Ecto neural progenitor cell (in vitro differentiated cells): ENCODE results near the gene KIF5B.
A peak's percentile ranks its signal among the peaks of the same experiment; 100 is the strongest.
"Not testable (repeated sequence)": the region's sequence is repeated elsewhere in the genome, so short reads cannot be mapped to it uniquely, and the experiment has no call there.

Experiments used
- DNase-seq: peaks from one replicate; pipeline ENCODE4 v3.0.0-alpha.2; 2018; ENCODE audit warnings: low spot score

Gene KIF5B

DNA sequence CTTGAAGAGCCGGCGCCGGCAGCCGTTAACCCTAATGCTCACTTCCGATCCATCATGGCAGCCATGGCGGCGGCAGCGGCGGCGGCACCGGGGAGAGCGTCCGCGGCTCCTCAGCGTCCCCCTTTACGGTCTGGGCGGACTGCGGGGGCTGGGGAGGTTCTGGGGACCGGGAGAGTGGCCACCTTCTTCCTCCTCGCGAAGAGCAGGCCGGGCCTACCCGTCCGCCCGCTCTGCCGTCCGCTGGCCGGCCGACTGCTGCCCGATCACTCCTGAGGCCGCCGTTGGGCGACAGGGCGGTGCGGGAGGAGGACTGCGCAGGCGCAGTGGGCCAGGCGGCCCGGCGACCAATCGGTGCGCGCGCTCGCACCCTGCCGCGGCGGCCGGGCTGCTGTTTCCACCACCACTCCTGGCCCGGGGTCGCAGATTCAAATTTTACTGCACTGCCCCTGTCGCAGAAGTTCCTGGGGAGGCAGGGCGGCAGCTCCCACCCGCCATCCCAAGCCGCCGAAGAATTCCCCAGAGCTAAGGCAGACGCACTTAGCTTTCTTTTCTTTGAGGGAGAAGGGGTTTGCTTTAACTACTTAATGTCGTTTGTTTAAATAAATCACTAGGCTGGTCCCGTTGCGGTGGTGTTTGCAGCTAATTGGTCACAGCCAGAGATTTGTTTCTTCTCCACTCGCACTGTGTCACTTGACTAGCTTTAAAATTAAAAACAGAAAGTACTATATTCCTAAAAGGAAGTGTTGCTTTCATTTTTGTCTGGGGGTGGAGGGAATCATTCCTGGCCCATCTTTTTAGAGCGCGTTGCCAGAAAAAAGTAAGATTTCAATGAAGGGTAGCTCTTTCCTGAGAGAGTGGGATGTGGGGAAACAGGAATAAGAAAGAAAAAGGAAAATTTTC, at the start of gene KIF5B:
Gene KIF5B, minus strand, starts transcription at position 290 of the 900 bp plus-strand sequence. CDS start 452 bp downstream, outside the sequence.
- peak; percentile 95 for DNase-seq

GRCh38 chr10:32105782-32106382, 49.7 kb upstream of the KIF5B start:
- no peak for DNase-seq

DNA sequence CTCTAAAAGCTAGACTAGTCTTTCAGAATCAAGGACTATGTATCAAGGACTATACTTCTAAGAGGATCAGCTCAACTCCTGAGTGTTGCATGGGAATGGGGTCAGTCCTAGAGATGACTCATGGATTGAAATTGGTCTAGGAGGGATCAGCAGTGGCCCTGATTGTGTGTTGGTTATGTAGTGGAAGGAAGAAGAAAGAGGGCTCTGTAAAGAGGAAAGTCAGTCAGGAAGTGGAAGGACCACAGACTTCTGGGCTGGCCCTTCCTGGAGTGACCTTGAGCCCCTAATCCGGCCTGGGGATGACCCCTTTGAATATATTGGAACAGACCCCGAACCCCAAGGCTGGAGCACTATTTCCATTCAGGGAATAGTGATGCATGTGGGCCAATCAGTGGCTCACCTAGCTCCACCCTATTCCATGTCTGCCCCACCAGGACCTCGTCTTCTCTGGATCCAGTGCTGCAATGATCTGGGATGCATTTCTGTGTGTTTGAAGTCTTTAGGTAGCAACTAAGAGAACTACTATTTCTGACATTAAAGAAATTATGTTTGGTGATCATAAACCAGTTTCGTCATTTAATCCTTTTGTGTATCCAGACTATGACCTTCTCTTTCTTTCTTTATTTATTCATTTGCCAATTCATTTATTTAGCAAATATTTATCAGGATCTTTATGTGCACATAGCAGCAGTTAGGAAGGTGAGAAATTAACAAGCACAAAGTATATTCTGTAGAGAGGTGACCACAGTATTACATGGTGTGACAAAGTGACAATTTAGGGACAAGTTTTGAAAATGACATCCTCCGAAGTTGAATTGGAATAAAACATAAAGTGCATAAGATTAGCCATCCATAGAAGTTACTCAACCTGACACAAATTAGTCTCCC, 48.6 kb upstream of the KIF5B start:
- DNase-seq: no peak

- DNase-seq: no peak
Observed at GRCh38 chr10:32104181-32104580, 48.0 kb upstream of the KIF5B start.

- DNase-seq: no peak
Observed at GRCh38 chr10:32103721-32104120, 47.5 kb upstream of the KIF5B start.

GRCh38 chr10:32098566-32099259, 42.5 kb upstream of the KIF5B start:
- not testable (repeated sequence) for DNase-seq

- DNase-seq: no peak
Observed at GRCh38 chr10:32095116-32095733, 39.0 kb upstream of the KIF5B start.

GRCh38 chr10:32093650-32094049, 37.4 kb upstream of the KIF5B start:
- no peak for DNase-seq

DNA sequence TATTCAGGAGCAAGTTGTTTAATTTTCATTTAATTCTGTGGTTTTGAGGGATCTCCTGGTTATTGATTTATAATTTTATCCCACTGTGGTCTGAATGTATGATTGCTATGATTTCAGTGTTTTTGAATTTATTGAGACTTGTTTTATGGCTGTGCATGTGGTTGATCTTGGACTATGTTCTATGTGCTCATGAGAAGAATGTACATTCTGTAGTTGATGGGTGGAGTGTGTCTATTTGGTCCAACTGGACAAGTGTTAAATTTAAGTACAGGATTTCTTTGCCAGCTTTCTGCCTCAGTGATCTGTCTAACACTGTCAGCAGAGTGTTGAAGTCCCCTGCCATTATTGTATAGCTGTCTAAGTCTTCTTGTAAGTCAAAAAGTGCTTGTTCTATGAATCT, 34.8 kb upstream of the KIF5B start:
- no peak for DNase-seq

- no peak for DNase-seq
Observed at GRCh38 chr10:32084185-32084851, 28.1 kb upstream of the KIF5B start.

DNA sequence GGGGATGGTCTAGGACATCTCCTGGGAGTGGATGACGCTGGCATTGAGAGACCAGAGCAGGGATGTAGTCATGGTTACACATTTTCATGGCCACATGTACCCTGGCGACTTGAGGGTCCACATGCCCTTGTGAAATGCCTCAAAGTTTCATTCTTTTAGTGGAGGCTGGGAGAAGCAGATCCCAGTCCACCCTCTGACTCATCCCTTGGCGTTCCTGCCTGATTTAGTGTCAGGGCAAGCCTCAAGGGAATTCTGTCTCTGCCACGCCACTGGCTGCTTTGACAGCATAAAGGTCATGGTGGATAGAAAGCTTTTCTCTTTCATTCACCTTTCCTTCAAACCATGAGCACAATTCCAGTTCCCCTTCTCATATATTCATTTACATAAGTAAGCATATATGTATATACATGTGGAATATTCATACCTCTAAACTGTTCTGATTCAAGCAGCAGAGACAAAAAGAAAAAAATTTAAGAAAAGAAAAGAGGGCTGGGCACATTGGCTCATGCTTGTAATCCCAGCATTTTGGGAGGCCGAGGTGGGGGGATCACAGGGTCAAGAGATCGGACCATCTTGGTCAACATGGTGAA, 21.8 kb upstream of the KIF5B start:
- DNase-seq: no peak

- no peak for DNase-seq
Observed at GRCh38 chr10:32073659-32074058, 17.4 kb upstream of the KIF5B start.

DNA sequence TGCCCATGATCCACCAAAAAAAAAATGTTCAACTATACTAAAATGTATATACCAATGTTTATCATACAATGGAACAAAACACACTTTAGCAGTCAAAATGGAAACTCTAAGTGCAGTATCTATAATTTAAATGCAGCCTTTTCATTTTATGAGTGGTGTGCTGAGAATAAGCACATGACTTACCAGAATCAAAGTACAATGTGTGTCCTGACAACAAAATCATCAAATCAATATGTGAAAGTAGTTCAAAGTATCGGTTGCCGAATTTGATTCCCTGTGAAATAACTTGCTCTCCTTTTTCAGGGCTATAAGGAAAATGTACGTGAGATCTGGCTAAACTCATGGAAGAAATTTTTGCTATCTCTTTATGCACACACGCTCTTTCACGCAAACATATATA, 16.9 kb upstream of the KIF5B start:
- no peak for DNase-seq

DNA sequence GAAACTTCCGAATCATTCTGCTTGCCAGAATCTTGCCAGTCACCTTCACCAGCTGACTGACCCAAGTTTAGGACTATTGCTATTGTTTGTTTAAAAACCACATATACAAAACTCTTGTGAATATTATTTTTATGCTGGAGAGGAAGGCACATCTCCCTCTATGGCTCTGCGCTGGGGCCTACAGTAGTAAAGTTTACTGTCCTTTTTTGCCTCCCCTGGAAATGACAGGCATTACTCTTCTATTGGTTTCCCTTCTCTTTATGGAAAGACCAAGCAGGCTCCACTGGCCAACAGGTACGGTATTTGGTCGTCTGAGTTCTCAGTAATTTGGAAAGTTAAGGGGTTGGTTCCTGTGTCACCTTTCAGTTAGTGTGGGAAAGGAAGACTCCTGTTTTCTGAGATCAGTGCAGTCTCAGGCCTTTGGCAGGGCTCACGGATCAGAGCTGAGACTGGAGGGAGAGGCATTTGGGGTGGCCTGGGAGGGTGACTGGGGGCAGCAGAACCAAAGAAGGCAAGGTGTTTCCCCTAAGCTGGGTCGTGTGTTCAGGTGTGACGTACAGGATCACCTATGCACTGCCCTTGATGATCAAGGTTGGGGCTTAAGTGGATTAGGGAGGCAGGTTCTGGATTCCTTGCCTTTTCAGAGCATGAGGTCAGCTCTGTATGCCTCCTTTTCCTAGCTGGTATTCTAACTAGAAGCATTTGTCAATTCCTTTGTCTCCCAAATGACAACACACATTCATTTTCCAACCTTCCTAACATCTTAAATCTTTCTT, 16.0 kb upstream of the KIF5B start:
- DNase-seq: no peak

DNA sequence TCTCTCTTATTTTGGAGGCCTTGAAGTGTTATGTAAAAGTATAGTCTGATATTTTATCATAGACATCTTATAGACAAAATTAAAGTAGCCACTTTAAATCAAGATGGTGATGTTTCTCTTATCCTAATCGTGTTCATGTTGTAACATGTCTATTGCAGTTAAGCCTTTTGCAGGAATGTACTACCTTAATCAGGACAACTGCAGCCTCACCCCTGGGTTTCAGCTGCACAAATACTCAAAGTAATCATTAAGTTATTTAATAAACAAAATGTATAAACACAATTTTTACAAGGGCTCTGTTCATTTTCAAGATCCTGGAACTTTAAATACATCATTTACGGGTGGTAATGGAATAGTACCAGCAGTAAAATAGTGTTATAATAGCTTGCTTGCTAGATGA, 14.4 kb upstream of the KIF5B start:
- no peak for DNase-seq

DNA sequence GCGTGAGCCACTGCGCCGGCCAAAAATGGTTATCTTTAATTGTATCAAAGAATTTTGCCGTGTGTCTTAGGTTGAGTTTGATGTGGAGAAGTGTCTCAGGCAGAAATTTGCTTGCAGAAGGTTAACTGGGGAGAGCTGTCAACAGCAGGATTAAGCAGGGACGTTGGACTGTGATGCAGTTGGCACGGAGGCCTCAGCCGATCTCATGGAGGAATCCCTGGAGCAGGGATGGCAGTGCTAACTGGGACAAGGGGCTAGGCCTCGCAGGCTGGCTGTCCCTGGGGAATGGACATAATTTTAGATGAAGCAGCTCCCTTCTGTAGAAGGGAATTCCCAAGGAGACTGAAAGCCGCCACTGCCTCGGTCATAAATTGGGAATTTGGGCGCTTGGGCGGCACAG, 12.3 kb upstream of the KIF5B start:
- no peak for DNase-seq

DNA sequence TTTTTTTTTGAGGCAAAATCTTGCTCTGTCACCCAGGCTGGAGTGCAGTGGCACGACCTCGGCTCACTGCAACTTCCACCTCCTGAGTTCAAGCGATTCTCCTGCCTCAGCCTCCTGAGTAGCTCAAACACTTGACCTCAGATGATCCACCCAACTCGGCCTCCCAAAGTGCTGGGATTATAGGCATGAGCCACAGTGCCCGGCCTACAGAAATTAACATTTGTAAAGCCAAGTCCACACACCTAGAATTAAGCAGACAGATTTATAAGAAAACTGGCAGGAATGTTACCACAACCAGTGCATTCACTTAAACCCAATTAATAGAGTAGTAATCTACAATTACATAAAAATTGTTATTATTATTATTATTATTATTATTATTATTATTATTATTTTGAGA, 11.7 kb upstream of the KIF5B start:
- not testable (repeated sequence) for DNase-seq

GRCh38 chr10:32065856-32066255, 9.6 kb upstream of the KIF5B start:
- no peak for DNase-seq

GRCh38 chr10:32061440-32061839, 5.2 kb upstream of the KIF5B start:
- DNase-seq: no peak

DNA sequence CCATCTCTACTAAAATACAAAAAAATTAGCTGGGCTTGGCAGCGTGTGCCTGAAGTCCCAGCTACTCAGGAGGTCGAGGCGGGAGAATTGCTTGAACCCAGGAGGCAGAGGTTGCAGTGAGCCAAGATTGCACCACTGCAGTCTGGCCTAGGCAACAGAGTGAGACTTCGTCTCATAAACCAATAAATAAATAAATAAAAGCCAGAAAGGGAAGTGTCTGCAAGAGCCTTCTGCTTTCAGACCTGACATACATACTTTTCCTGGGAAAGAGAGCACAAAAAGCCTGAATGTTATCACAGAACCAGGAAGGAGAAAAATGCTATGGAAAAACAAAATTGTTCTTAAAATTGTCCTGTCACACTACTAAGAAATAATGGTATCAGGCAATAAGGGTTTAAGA, 4.1 kb upstream of the KIF5B start:
- no peak for DNase-seq
